GM21529 (cell line): ENCODE data around the gene CTAG2.
"Not testable (repeated sequence)": the region's sequence is repeated elsewhere in the genome, so short reads cannot be mapped to it uniquely, and the experiment has no call there.

Source experiments
- ATAC-seq: cut with Tn5 transposase; IDR thresholded peaks from one replicate; pipeline ENCODE4 v1.9.1; 2021; ENCODE audit not compliant: unreplicated experiment

Gene CTAG2

GRCh38 chrX:154653413-154653812, at the start of gene CTAG2:
CTAG2 (minus strand) TSS chrX:154653579; CDS start chrX:154653515, 64 bp downstream.
- ATAC-seq: not testable (repeated sequence)

GRCh38 chrX:154698630-154699248, 45.4 kb upstream of the CTAG2 start:
- ATAC-seq: no peak

GRCh38 chrX:154696676-154697045, 43.3 kb upstream of the CTAG2 start:
- ATAC-seq: no peak

- ATAC-seq: no peak
These were observed 42.7 kb upstream of the CTAG2 start for GRCh38 chrX:154695911-154696675.

GRCh38 chrX:154693394-154693793, 40.0 kb upstream of the CTAG2 start:
- ATAC-seq: no peak

GRCh38 chrX:154690438-154690837, 37.1 kb upstream of the CTAG2 start:
- not testable (repeated sequence) for ATAC-seq

GRCh38 chrX:154672084-154672483, 18.7 kb upstream of the CTAG2 start:
- ATAC-seq: not testable (repeated sequence)

- not testable (repeated sequence) for ATAC-seq
These were observed 17.5 kb upstream of the CTAG2 start for GRCh38 chrX:154670848-154671247.

GRCh38 chrX:154661899-154662298, 8.5 kb upstream of the CTAG2 start:
- no peak for ATAC-seq

- no peak for ATAC-seq
These were observed 7.8 kb upstream of the CTAG2 start for GRCh38 chrX:154661170-154661569.

- ATAC-seq: no peak
These were observed 7.2 kb upstream of the CTAG2 start for GRCh38 chrX:154660541-154660940.

GRCh38 chrX:154658957-154659356, 5.6 kb upstream of the CTAG2 start:
- no peak for ATAC-seq

GRCh38 chrX:154658187-154658586, 4.8 kb upstream of the CTAG2 start:
- no peak for ATAC-seq

- no peak for ATAC-seq
These were observed 3.9 kb upstream of the CTAG2 start for GRCh38 chrX:154657226-154657805.

- no peak for ATAC-seq
These were observed 2.4 kb upstream of the CTAG2 start for GRCh38 chrX:154655786-154656185.

GRCh38 chrX:154655346-154655745, 2.0 kb upstream of the CTAG2 start:
- ATAC-seq: no peak

GRCh38 chrX:154654925-154655324, 1.5 kb upstream of the CTAG2 start:
- no peak for ATAC-seq

- no peak for ATAC-seq
These were observed 993 bp upstream of the CTAG2 start for GRCh38 chrX:154654372-154654771.

- no peak for ATAC-seq
These were observed 354 bp downstream of the CTAG2 start for GRCh38 chrX:154653048-154653401.

GRCh38 chrX:154652311-154653047, 900 bp downstream of the CTAG2 start:
- ATAC-seq: no peak

- ATAC-seq: no peak
These were observed 3.2 kb downstream of the CTAG2 start for GRCh38 chrX:154650221-154650510.
